NCI-H128 (cell line): ENCODE measurements around the gene C11orf52.

Experiments
- DNase-seq: peaks from one replicate; lab custom pipeline; 2025; ENCODE audit not compliant: unreplicated experiment; lab: John Stamatoyannopoulos, UW

The C11orf52 gene

GRCh38 chr11:111937844-111938243, 19.1 kb downstream of the C11orf52 start:
- DNase-seq = no peak

- no peak for DNase-seq
Observed at GRCh38 chr11:111938687-111939160, 20.0 kb downstream of the C11orf52 start.

- DNase-seq = no peak
Observed at GRCh38 chr11:111939836-111940604, 21.3 kb downstream of the C11orf52 start.

- DNase-seq = no peak
Observed at GRCh38 chr11:111941963-111942362, 23.2 kb downstream of the C11orf52 start.

GRCh38 chr11:111942829-111943228, 24.1 kb downstream of the C11orf52 start:
- no peak for DNase-seq

GRCh38 chr11:111944139-111944538, 25.4 kb downstream of the C11orf52 start:
- DNase-seq = no peak

GRCh38 chr11:111944651-111945051, 25.9 kb downstream of the C11orf52 start:
- DNase-seq = no peak

- DNase-seq = no peak
Observed at GRCh38 chr11:111945198-111945597, 26.5 kb downstream of the C11orf52 start.

- DNase-seq = no peak
Observed at GRCh38 chr11:111946499-111946898, 27.8 kb downstream of the C11orf52 start.

- no peak for DNase-seq
Observed at GRCh38 chr11:111947143-111947542, 28.4 kb downstream of the C11orf52 start.

GRCh38 chr11:111949519-111950426, 31.1 kb downstream of the C11orf52 start:
- DNase-seq = no peak

GRCh38 chr11:111951565-111951964, 32.9 kb downstream of the C11orf52 start:
- no peak for DNase-seq

- DNase-seq = no peak
Observed at GRCh38 chr11:111954154-111954553, 35.4 kb downstream of the C11orf52 start.

GRCh38 chr11:111957663-111958444, 39.1 kb downstream of the C11orf52 start:
- no peak for DNase-seq

- DNase-seq = no peak
Observed at GRCh38 chr11:111960916-111961315, 42.2 kb downstream of the C11orf52 start.

GRCh38 chr11:111961389-111962300, 42.9 kb downstream of the C11orf52 start:
- DNase-seq = no peak

- DNase-seq = no peak
Observed at GRCh38 chr11:111963931-111964340, 45.2 kb downstream of the C11orf52 start.

- DNase-seq = no peak
Observed at GRCh38 chr11:111966678-111967077, 48.0 kb downstream of the C11orf52 start.

- DNase-seq = no peak
Observed at GRCh38 chr11:111967649-111968048, 48.9 kb downstream of the C11orf52 start.

- no peak for DNase-seq
Observed at GRCh38 chr11:111969344-111969743, 50.6 kb downstream of the C11orf52 start.
